ENCODE results near the gene HRAS. TPM values are rescaled to one million over a fixed set of nuclear protein-coding genes. Genes with fewer than 3 reads are reported as not detected.
A peak's percentile ranks its signal among the peaks of the same experiment; 100 is the strongest.

HRAS gene
- total RNA-seq, 1 experiment from 2014 or later = 123 TPM

GRCh38 chr11:567011-567628 is 31.7 kb upstream of the HRAS start:
- POLR2A ChIA-PET = interaction anchor here (0.6 to 1.9 kb wide), 6 partner anchors 8 to 229 kb away, joined by 4 to 7 read pairs (median 4); partner anchors contain the start of gene PHRF1
- Mint-ChIP-seq H3K36me3 (ENCODE audit: insufficient read depth, unreplicated experiment) (peaks cover 12% of the 10 kb centered on the region), H3K27ac (ENCODE audit: low read depth, unreplicated experiment) (no peak overlapping the region), H3K27me3 (ENCODE audit: insufficient read depth, unreplicated experiment) (no peaks in the 10 kb centered on the region), H3K4me3 (ENCODE audit: unreplicated experiment) (peak overlapping the region; percentile 70), H3K4me1 (ENCODE audit: insufficient read depth, unreplicated experiment) (no peaks in the 10 kb centered on the region), H3K9me3 (ENCODE audit: unreplicated experiment) (no peaks in the 10 kb centered on the region)
- TF ChIP-seq CTCF (IDR thresholded peaks at IDR 0.05; ENCODE audit: unreplicated experiment) = no peak
- intact Hi-C loops (cut with micrococcal nuclease) = loop anchor here (10.0 kb wide), 2 partner anchors 48 to 158 kb away; partner anchors contain the start of gene IRF7
- DNase-seq (ENCODE audit: unreplicated experiment) = no peak
- CTCF ChIA-PET = interaction anchor here (0.6 kb wide), 1 partner anchor 130 kb away, joined by 3 read pairs; no protein-coding TSS in a partner anchor
- no TSS peak for BruUV-seq (replicated peaks)

GRCh38 chr11:565921-566509 is 30.6 kb upstream of the HRAS start:
- ChIA-PET CTCF (interaction anchor here (1.0 kb wide), 1 partner anchor 9 kb away, joined by 3 read pairs; no protein-coding TSS in a partner anchor), POLR2A (interaction anchor here (1.9 kb wide), 1 partner anchor 9 kb away, joined by 7 read pairs; no protein-coding TSS in a partner anchor)
- Mint-ChIP-seq H3K27me3 (ENCODE audit: insufficient read depth, unreplicated experiment) (no peaks in the 10 kb centered on the region), H3K36me3 (ENCODE audit: insufficient read depth, unreplicated experiment) (peaks cover 18% of the 10 kb centered on the region), H3K9me3 (ENCODE audit: unreplicated experiment) (no peaks in the 10 kb centered on the region), H3K27ac (ENCODE audit: low read depth, unreplicated experiment) (no peak overlapping the region), H3K4me3 (ENCODE audit: unreplicated experiment) (no peak overlapping the region), H3K4me1 (ENCODE audit: insufficient read depth, unreplicated experiment) (peaks cover 5% of the 10 kb centered on the region)
- DNase-seq (ENCODE audit: unreplicated experiment) = no peak
- intact Hi-C loops (cut with micrococcal nuclease) = loop anchor here (10.0 kb wide), 2 partner anchors 49 to 159 kb away; partner anchors contain the start of gene IRF7
- BruUV-seq (replicated peaks) = no TSS peak
- TF ChIP-seq CTCF (IDR thresholded peaks at IDR 0.05; ENCODE audit: unreplicated experiment) = no peak

- BruUV-seq (replicated peaks) = no TSS peak
- TF ChIP-seq CTCF (IDR thresholded peaks at IDR 0.05; ENCODE audit: unreplicated experiment) = no peak
- intact Hi-C loops (cut with micrococcal nuclease) = loop anchor here (10.0 kb wide), 2 partner anchors 51 to 161 kb away; partner anchors contain the start of gene IRF7
- no peak overlapping the region for H3K4me3 Mint-ChIP-seq (ENCODE audit: unreplicated experiment)
- H3K27ac Mint-ChIP-seq (ENCODE audit: low read depth, unreplicated experiment) = no peak overlapping the region
- POLR2A ChIA-PET = interaction anchor here (0.6 to 1.9 kb wide), 7 partner anchors 9 to 327 kb away, joined by 3 to 8 read pairs (median 4); partner anchors contain the start of genes HRAS, PHRF1 and TALDO1
- DNase-seq (ENCODE audit: unreplicated experiment) = no peak
- CTCF ChIA-PET = interaction anchor here (0.6 to 1.6 kb wide), 5 partner anchors 9 to 115 kb away, joined by 3 to 5 read pairs (median 4); no protein-coding TSS in a partner anchor
- H3K36me3 Mint-ChIP-seq (ENCODE audit: insufficient read depth, unreplicated experiment) = peaks cover 18% of the 10 kb centered on the region
- peaks cover 13% of the 10 kb centered on the region for H3K4me1 Mint-ChIP-seq (ENCODE audit: insufficient read depth, unreplicated experiment)
- no peaks in the 10 kb centered on the region for H3K9me3 Mint-ChIP-seq (ENCODE audit: unreplicated experiment)
- H3K27me3 Mint-ChIP-seq (ENCODE audit: insufficient read depth, unreplicated experiment) = no peaks in the 10 kb centered on the region
These were observed 28.6 kb upstream of the HRAS start for GRCh38 chr11:563812-564578.
